Mucosa of rectum (tissue), 2 donors: ENCODE results near the gene METTL5.
"Not testable (repeated sequence)": the region's sequence is repeated elsewhere in the genome, so short reads cannot be mapped to it uniquely, and the experiment has no call there.

Source experiments
- H3K27ac ChIP-seq, 2 donors: one replicate each; pipeline ENCODE4 v1.7.0; 2013; ENCODE audit warnings: inconsistent platforms in 2 of 2, low read depth in 2 of 2, low read length in 2 of 2
- H3K27me3 ChIP-seq, 2 donors: one replicate each; pipeline ENCODE4 v1.7.0; 2013; ENCODE audit warnings: low read length in 2 of 2; ENCODE audit not compliant: control insufficient read depth in 2 of 2, insufficient read depth in 2 of 2
- H3K36me3 ChIP-seq, 2 donors: one replicate each; pipeline ENCODE4 v1.7.0; 2013; ENCODE audit warnings: low read length in 2 of 2; ENCODE audit not compliant: control insufficient read depth in 2 of 2, insufficient read depth in 2 of 2
- H3K4me1 ChIP-seq, 2 donors: one replicate each; pipeline ENCODE4 v1.7.0; 2013; ENCODE audit warnings: low read length in 2 of 2, mild to moderate bottlenecking in 1 of 2; ENCODE audit not compliant: control insufficient read depth in 2 of 2, insufficient read depth in 2 of 2
- H3K4me3 ChIP-seq, 2 donors: one replicate each; pipeline ENCODE4 v1.7.0; 2013; ENCODE audit warnings: low read length in 2 of 2
- H3K9ac ChIP-seq, 2 donors: one replicate each; pipeline ENCODE4 v1.7.0; 2013; ENCODE audit warnings: low read length in 2 of 2, low read depth in 1 of 2, mild to moderate bottlenecking in 1 of 2
- H3K9me3 ChIP-seq, 2 donors: one replicate each; pipeline ENCODE4 v1.7.0; 2013; ENCODE audit warnings: low read length in 2 of 2; ENCODE audit not compliant: control insufficient read depth in 2 of 2
- donor health status: healthy.
- donor health status: Normal muscosa, but diverticular disease.

The METTL5 gene

DNA sequence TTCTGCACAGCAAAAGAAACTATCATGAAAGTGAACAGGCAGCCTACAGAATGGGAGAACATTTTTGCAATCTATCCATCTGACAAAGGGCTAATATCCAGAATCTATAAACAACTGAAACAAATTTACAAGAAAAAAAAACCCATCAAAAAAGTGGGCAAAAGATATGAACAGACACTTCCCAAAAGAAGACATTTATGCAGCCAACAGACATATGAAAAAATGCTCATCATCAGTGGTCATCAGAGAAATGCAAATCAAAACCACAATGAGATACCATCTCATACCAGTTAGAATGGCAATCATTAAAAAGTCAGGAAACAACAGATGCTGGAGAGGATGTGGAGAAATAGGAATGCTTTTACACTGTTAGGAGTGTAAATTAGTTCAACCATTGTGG lies 7.7 kb downstream of the METTL5 start:
- H3K4me1 ChIP-seq, H3K27me3 ChIP-seq, H3K27ac ChIP-seq, H3K9me3 ChIP-seq, H3K9ac ChIP-seq, H3K4me3 ChIP-seq: not testable (repeated sequence)
- peaks cover 30 to 36% of the 10 kb centered on the region in 2 donors for H3K36me3 ChIP-seq

DNA sequence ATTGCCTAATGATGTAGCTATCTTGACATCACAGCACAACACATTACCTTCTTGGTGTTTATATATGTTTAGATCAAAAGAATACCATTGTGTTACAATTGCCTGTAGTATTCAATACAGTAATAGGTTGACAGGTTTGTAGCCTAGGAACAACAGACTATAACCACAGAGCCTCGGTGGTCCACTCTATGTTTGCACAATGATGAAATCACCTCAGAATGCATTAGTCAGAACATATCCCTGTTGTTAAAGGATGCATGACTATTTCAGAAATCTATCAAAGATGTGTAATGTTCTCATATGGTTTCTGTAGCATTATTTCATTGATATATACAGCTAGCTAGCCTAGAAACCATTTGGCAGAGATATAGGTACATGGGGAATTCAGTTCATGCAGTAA lies 8.9 kb downstream of the METTL5 start:
- no peaks in the 10 kb centered on the region for H3K9me3 ChIP-seq
- peaks cover 39 to 44% of the 10 kb centered on the region in 2 donors for H3K36me3 ChIP-seq
- no peaks in the 10 kb centered on the region for H3K4me1 ChIP-seq
- no peak overlapping the region for H3K4me3 ChIP-seq
- H3K27ac ChIP-seq: no peak overlapping the region
- H3K9ac ChIP-seq: no peak overlapping the region
- H3K27me3 ChIP-seq: no peaks in the 10 kb centered on the region

DNA sequence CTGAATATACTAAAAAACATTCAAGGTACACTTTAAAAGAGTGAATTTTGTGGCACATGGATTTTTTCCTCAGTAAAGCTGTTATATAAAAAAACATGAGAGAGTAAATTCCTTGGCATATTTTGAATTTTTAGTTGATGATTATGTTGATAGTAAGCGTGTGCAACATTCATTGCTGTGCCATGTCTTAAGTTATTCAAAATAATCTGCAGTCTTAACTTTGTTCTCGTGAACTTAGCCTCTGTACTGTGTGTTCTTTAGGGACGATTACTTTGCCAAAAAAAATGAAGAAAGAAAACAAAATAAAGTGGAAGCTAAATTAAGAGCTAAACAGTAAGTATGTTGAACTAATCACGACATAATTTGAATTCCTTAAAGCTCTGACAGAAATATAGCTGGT lies 16.5 kb downstream of the METTL5 start:
- no peaks in the 10 kb centered on the region for H3K9me3 ChIP-seq
- no peaks in the 10 kb centered on the region for H3K27me3 ChIP-seq
- no peak overlapping the region for H3K27ac ChIP-seq
- H3K4me3 ChIP-seq: no peak overlapping the region
- H3K9ac ChIP-seq: no peak overlapping the region
- peaks cover 54 to 56% of the 10 kb centered on the region in 2 donors for H3K36me3 ChIP-seq
- no peaks in the 10 kb centered on the region for H3K4me1 ChIP-seq

DNA sequence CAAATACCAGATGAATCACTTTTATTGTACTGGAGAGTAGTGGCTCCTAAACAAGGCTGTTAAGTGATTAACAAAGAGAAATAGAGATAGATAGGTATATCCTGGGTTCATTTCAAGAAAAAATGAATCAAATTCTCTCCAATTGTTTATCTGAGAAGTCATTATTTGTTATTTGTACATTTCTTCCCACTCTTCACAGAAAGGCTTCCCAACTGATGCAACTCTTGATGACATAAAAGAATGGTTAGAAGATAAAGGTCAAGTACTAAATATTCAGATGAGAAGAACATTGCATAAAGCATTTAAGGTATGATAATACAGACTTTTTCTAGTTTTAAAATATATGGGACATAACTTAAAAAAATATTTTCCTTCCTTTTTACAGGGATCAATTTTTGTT lies 18.1 kb downstream of the METTL5 start:
- Histone ChIP-seq H3K9me3 (no peaks in the 10 kb centered on the region), H3K9ac (no peak overlapping the region), H3K27me3 (no peaks in the 10 kb centered on the region), H3K36me3 (peaks cover 51 to 57% of the 10 kb centered on the region in 2 donors), H3K27ac (no peak overlapping the region), H3K4me3 (no peak overlapping the region), H3K4me1 (no peaks in the 10 kb centered on the region)

DNA sequence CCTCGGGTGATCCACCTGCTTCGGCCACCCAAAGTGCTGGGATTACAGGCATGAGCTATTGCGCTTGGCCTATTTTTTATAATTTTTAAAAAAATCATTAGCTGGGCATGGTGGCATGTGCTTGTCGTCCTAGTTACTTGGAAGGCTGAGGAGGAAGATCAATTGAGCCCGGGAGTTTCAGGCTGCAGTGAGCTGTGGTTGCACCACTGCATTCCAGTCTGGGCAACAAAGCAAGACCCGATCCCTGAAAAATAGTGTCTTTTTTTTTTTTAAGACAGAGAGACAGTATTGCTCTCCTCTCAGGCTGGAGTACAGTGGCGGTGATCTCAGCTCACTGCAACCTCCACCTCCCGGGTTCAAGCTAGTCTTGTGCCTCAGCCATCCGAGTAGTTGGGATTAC lies 21.2 kb downstream of the METTL5 start:
- peaks cover 34 to 41% of the 10 kb centered on the region in 2 donors for H3K36me3 ChIP-seq
- H3K27ac ChIP-seq: no peak overlapping the region
- H3K9ac ChIP-seq: no peak overlapping the region
- peaks cover 0 to 9% of the 10 kb centered on the region in 2 donors for H3K4me1 ChIP-seq
- H3K27me3 ChIP-seq: no peaks in the 10 kb centered on the region
- H3K4me3 ChIP-seq: no peak overlapping the region
- H3K9me3 ChIP-seq: no peaks in the 10 kb centered on the region

DNA sequence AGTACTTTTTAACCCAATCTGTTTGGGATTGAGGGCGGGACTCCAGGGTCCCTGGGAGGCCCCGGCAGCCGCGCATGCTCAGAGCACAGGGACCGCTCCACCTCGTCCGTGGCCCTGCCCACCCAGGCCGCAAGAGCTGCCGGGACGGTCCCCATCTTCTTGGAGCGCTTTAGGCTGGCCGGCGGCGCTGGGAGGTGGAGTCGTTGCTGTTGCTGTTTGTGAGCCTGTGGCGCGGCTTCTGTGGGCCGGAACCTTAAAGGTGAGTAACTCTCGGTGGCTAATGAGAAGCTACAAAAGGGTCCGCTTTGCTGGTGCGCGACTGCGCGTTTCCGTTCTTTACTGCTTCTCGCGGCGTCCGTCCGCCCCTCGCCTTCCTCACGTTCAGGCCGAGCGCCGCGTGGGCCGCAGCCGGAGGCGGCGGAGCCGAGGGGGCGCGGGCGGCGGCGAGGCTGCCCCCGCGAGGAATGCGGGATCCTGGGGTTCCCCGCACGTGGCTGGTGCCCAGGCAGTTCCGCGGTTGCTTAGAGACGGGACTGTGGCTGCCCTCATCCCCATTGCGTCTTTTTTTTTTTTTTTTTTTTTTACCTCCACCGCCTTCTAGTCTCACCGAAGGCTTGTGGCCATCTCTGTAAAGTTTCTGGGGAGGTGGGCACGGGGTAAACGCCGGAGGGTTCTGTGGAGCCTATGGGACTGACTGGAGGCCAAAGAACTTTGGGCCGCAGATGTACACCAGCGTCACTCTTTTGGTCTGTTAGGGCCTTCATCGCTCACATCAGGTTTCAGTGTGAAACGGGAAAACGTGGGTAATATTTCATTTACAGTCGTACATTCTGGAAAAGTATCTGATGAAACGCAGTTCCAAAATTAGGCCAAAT lies 25.8 kb downstream of the METTL5 start, which contains the start of gene SSB:
SSB (plus strand) TSS at position 154 of the 875 bp plus-strand sequence. CDS start 2,090 bp downstream, outside the sequence.
- H3K27ac ChIP-seq: peak within 1 kb of the TSS; percentile 70 to 84
- peak within 1 kb of the TSS; percentile 79 to 89 for H3K4me3 ChIP-seq
- no peaks in the 10 kb centered on the region for H3K9me3 ChIP-seq
- no peaks in the 10 kb centered on the region for H3K27me3 ChIP-seq
- H3K4me1 ChIP-seq: peaks cover 0 to 9% of the 10 kb centered on the region in 2 donors
- peaks cover 3 to 10% of the 10 kb centered on the region in 2 donors for H3K36me3 ChIP-seq
- peak within 1 kb of the TSS; percentile 69 to 82 for H3K9ac ChIP-seq

DNA sequence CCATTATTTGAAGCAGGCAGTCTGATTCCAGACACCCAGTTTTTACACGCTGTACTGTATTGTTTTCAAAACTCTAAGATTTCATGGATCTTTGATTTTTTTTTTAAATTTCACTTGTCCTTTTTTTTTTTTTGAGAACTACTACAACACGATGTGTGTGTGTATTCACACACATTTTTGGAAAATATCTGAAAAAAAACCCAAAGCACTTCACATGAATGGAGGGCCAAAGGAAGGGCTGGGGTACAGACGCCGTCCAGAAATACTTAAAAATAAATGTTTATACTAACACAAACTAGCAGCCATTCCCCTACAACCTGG lies 26.3 kb downstream of the METTL5 start:
- Histone ChIP-seq H3K9ac (peak overlapping the region; percentile 69 to 82), H3K4me3 (peak overlapping the region; percentile 79 to 89), H3K9me3 (no peaks in the 10 kb centered on the region), H3K4me1 (peaks cover 0 to 9% of the 10 kb centered on the region in 2 donors), H3K36me3 (peaks cover 3 to 10% of the 10 kb centered on the region in 2 donors), H3K27ac (peak overlapping the region; percentile 70 to 84), H3K27me3 (no peaks in the 10 kb centered on the region)

DNA sequence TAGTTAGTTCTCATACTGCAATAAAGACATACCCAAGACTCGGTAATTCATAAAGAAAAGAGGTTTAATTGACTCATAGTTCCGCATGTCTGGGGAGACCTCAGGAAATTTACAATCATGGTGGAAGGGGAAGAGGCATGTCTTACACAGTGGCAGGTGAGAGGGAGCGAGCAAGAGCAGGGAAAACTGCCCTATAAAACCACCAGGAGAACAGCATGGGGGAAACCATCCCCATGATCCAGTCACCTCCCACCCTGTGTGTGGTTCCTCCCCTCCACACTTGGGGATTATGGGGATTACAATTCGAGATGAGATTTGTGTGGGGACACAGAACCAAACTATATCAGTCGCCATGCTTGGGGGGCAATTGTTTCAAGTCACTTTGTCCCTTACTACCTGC lies 27.1 kb downstream of the METTL5 start:
- Histone ChIP-seq H3K4me1 (peaks cover 0 to 9% of the 10 kb centered on the region in 2 donors), H3K9ac (no peak overlapping the region), H3K36me3 (peaks cover 3 to 10% of the 10 kb centered on the region in 2 donors), H3K27me3 (no peaks in the 10 kb centered on the region), H3K9me3 (no peaks in the 10 kb centered on the region), H3K4me3 (no peak overlapping the region), H3K27ac (no peak overlapping the region)

DNA sequence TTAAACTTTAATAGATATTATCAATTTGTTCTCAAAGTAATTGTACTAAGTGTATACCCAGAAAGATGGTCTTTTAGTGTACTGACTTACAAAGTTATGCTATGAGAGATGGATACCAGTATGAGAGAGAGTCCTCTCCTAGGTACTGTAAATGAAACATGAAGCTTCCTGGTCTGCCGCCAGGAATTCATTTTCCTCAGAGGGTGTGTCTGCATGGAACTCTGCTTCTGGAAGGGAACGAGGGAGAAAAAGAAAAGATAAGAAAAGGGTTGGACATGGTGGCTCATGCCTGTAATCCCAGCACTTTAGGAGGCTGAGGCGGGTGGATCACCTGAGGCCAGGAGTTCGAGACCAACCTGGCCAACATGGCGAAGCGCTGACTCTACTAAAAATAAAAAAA lies 28.3 kb downstream of the METTL5 start:
- Histone ChIP-seq H3K9ac (no peak overlapping the region), H3K27ac (no peak overlapping the region), H3K27me3 (no peaks in the 10 kb centered on the region), H3K4me1 (peaks cover 0 to 9% of the 10 kb centered on the region in 2 donors), H3K36me3 (no peaks in the 10 kb centered on the region), H3K4me3 (no peak overlapping the region), H3K9me3 (no peaks in the 10 kb centered on the region)

DNA sequence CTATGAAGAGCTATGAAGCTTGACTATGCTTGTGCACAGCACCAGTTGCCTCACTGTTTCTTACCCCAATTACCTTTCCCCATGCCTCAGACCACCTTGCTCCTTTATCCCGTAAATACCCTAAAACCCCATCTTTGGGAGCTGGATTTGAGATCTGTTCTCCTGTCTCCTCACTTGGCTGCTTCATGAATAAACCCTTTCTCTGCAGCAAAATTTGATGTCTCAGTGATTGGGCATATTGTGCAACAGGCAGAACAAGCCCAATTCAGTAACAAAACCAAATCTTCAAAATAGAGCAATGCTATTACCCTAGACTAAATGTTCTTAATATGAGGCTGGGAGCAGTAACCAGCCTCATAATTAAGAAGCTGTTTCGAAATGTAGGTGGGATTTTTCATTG lies 29.5 kb downstream of the METTL5 start:
- H3K9ac ChIP-seq: no peak overlapping the region
- no peaks in the 10 kb centered on the region for H3K27me3 ChIP-seq
- H3K4me3 ChIP-seq: no peak overlapping the region
- peaks cover 0 to 9% of the 10 kb centered on the region in 2 donors for H3K4me1 ChIP-seq
- no peaks in the 10 kb centered on the region for H3K36me3 ChIP-seq
- no peak overlapping the region for H3K27ac ChIP-seq
- no peaks in the 10 kb centered on the region for H3K9me3 ChIP-seq
